GM21717 (cell line): ENCODE results near the gene HOXB4.

Experiments used
- ATAC-seq: cut with Tn5 transposase; IDR thresholded peaks from one replicate; pipeline ENCODE4 v1.9.1; 2021; ENCODE audit warnings: mild to moderate bottlenecking, moderate library complexity; ENCODE audit not compliant: unreplicated experiment

The HOXB4 gene

GRCh38 chr17:48590607-48591161, 12.5 kb upstream of the HOXB4 start:
- no peak for ATAC-seq

GRCh38 chr17:48589831-48590606, 11.9 kb upstream of the HOXB4 start, which contains the start of gene HOXB3:
TSS of gene HOXB3 (minus strand) at chr17:48590241. CDS start at chr17:48552474, 37,767 bp downstream.
- ATAC-seq: no peak

- no peak for ATAC-seq
Observed at GRCh38 chr17:48589060-48589830, 11.1 kb upstream of the HOXB4 start.

- ATAC-seq: no peak
Observed at GRCh38 chr17:48588528-48588927, 10.4 kb upstream of the HOXB4 start.

- ATAC-seq: no peak
Observed at GRCh38 chr17:48588074-48588415, 9.9 kb upstream of the HOXB4 start.

GRCh38 chr17:48587276-48588073, 9.3 kb upstream of the HOXB4 start:
- ATAC-seq: no peak

- no peak for ATAC-seq
Observed at GRCh38 chr17:48586355-48587258, 8.5 kb upstream of the HOXB4 start.

- no peak for ATAC-seq
Observed at GRCh38 chr17:48584223-48584741, 6.1 kb upstream of the HOXB4 start.

GRCh38 chr17:48583708-48584222, 5.6 kb upstream of the HOXB4 start:
- ATAC-seq: no peak

GRCh38 chr17:48582750-48583069, 4.6 kb upstream of the HOXB4 start:
- ATAC-seq: no peak

GRCh38 chr17:48579760-48580554, 1.8 kb upstream of the HOXB4 start:
- no peak for ATAC-seq

GRCh38 chr17:48579471-48579759, 1.3 kb upstream of the HOXB4 start:
- ATAC-seq: no peak

- ATAC-seq: no peak
Observed at GRCh38 chr17:48578616-48579470, 693 bp upstream of the HOXB4 start.

GRCh38 chr17:48577330-48577945, 712 bp downstream of the HOXB4 start:
- ATAC-seq: no peak

- no peak for ATAC-seq
Observed at GRCh38 chr17:48576479-48577309, 1.5 kb downstream of the HOXB4 start.

- ATAC-seq: no peak
Observed at GRCh38 chr17:48575673-48576478, 2.3 kb downstream of the HOXB4 start.
